Suprapubic skin (tissue), 4 donors: ENCODE results near the gene SMLR1. TPM values are rescaled to one million over a fixed set of nuclear protein-coding genes. Genes with fewer than 3 reads are reported as not detected.

Experiments used
- DNase-seq, 2 donors: peaks; one replicate each; pipeline ENCODE4 v3.0.0-alpha.2; 2019; ENCODE audit warnings: low spot score in 2 of 2
- H3K27ac ChIP-seq: fragments of 200-600 bp; sonication (generic); one replicate; pipeline ENCODE4 v1.5.1; 2019
- H3K27me3 ChIP-seq: fragments of 200-600 bp; sonication (generic); one replicate; pipeline ENCODE4 v1.5.1; 2019
- H3K36me3 ChIP-seq: fragments of 200-600 bp; sonication (generic); one replicate; pipeline ENCODE4 v1.5.1; 2019
- H3K4me1 ChIP-seq: fragments of 200-600 bp; sonication (generic); one replicate; pipeline ENCODE4 v1.5.1; 2019
- H3K4me3 ChIP-seq: fragments of 200-600 bp; sonication (generic); one replicate; pipeline ENCODE4 v1.5.1; 2019; ENCODE audit warnings: mild to moderate bottlenecking
- H3K9me3 ChIP-seq: fragments of 200-600 bp; sonication (generic); one replicate; pipeline ENCODE4 v1.5.1; 2019
- EP300 ChIP-seq: sonication (generic); formaldehyde crosslinking; IDR thresholded peaks from one replicate; pipeline ENCODE4 v1.6.1; 2017; ENCODE audit warnings: antibody characterized with exemption
- POLR2A ChIP-seq, 2 donors: fragments of 450-650 bp; IDR thresholded peaks; one replicate each; pipeline ENCODE4 v1.6.1; 2017; ENCODE audit warnings: antibody characterized with exemption in 2 of 2, mild to moderate bottlenecking in 2 of 2, moderate library complexity in 2 of 2
- POLR2AphosphoS5 ChIP-seq, 3 donors: sonication (generic); formaldehyde crosslinking; IDR thresholded peaks; one replicate each; pipeline ENCODE4 v1.6.1; 2017; ENCODE audit warnings: antibody characterized with exemption in 3 of 3
- WGBS: methylation state at CpG from one replicate; pipeline ENCODE4 v1.1.5; 2018; 5-methylcytosine and 5-hydroxymethylcytosine counted together
- total RNA-seq, 4 donors: library from RNA; depleted of rRNA; stranded (reverse); fragments of >200 nt; gene quantifications; one replicate each; pipeline ENCODE4 v1.1.0, GENCODE V29; 2016
- TF ChIP-seq, protein P1 (sequence below), 2 donors: fragments of 200-600 bp in 1 of 2; fragments of 450-650 bp in 1 of 2; sonication (generic) in 1 of 2; IDR thresholded peaks; one replicate each; pipeline ENCODE4 v1.5.1; 2016 to 2019; ENCODE audit warnings: antibody characterized with exemption in 2 of 2, mild to moderate bottlenecking in 1 of 2, moderate library complexity in 1 of 2

Gene SMLR1
- total RNA-seq, 4 donors from 2014 or later = not detected

DNA sequence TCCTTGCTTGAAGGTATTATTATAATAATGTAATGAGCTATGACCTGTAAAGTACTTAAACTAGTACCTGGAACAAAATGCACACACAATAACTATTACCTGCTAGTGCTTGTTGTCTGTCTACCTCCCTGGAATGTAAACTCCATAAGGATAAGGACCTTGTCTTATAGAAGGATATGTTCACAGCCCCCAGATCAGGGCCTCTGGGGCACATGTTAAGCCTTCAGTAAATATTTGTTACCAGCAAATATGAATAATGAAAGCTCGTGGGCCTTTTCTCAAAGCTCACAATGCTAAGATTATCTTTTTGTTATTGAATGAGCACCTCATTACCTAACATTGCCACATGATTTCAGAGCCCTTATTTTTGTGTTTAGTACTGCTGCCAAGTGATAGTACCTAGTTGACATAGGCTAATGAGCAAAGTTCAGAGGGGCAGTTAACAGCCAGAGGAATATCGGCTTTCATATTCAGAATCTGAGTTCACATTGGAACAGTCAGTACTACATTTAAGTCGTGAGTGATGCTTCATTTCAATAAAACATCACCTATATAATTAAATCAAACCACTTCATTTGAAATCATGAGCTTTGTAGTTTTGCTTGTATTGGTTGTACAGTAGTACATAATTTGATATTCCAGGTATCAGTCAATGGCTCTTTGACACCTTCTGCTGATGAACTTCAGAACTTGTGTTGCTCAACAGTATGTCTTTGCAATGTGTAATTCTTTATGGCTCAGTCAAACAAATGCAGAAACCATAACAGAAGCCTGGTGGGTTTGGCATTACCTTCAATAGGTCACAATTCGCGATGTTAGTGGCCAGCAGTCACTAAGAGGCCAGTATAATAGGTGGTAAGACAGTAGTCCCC, 11.8 kb upstream of the SMLR1 start:
- Histone ChIP-seq H3K4me3 (no peak overlapping the region), H3K27me3 (no peaks in the 10 kb centered on the region), H3K36me3 (no peaks in the 10 kb centered on the region), H3K9me3 (no peaks in the 10 kb centered on the region), H3K4me1 (no peaks in the 10 kb centered on the region), H3K27ac (no peak overlapping the region)
- TF ChIP-seq, protein P1, sequence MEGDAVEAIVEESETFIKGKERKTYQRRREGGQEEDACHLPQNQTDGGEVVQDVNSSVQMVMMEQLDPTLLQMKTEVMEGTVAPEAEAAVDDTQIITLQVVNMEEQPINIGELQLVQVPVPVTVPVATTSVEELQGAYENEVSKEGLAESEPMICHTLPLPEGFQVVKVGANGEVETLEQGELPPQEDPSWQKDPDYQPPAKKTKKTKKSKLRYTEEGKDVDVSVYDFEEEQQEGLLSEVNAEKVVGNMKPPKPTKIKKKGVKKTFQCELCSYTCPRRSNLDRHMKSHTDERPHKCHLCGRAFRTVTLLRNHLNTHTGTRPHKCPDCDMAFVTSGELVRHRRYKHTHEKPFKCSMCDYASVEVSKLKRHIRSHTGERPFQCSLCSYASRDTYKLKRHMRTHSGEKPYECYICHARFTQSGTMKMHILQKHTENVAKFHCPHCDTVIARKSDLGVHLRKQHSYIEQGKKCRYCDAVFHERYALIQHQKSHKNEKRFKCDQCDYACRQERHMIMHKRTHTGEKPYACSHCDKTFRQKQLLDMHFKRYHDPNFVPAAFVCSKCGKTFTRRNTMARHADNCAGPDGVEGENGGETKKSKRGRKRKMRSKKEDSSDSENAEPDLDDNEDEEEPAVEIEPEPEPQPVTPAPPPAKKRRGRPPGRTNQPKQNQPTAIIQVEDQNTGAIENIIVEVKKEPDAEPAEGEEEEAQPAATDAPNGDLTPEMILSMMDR (IDR thresholded peaks at IDR 0.05) = no peak
- TF ChIP-seq EP300 (no peak), POLR2A (IDR thresholded peaks at IDR 0.05) (no peak), POLR2AphosphoS5 (IDR thresholded peaks at IDR 0.05) (no peak)
- 91% methylated on average over 5 of the region's 5 CpGs for WGBS
- DNase-seq = no peak

DNA sequence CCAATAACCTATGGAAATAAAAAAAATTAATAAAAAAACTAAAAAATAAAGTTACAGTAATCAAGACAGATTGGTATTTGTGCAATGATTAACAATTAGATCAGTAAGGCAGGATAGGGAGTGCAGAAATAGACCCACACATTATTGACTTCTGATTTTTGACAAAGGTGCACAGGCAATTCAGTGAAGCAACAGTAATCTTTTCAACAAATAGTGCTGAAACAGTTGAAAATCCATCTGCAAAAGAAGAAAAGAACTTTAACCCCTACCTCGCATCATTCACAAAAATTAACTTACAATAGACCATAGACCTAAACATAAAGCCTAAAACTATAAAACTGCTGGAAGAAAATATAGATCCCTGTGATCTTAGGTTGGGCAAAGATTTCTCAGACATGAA, 4.5 kb upstream of the SMLR1 start:
- 96% methylated on average over 1 of the region's 1 CpG for WGBS
- Histone ChIP-seq H3K9me3 (no peaks in the 10 kb centered on the region), H3K27ac (no peak overlapping the region), H3K4me1 (no peaks in the 10 kb centered on the region), H3K4me3 (no peak overlapping the region), H3K27me3 (no peaks in the 10 kb centered on the region), H3K36me3 (no peaks in the 10 kb centered on the region)
- TF ChIP-seq POLR2AphosphoS5 (IDR thresholded peaks at IDR 0.05) (no peak), EP300 (no peak), POLR2A (IDR thresholded peaks at IDR 0.05) (no peak)
- TF ChIP-seq, protein P1 (IDR thresholded peaks at IDR 0.05) = no peak
- DNase-seq = no peak

DNA sequence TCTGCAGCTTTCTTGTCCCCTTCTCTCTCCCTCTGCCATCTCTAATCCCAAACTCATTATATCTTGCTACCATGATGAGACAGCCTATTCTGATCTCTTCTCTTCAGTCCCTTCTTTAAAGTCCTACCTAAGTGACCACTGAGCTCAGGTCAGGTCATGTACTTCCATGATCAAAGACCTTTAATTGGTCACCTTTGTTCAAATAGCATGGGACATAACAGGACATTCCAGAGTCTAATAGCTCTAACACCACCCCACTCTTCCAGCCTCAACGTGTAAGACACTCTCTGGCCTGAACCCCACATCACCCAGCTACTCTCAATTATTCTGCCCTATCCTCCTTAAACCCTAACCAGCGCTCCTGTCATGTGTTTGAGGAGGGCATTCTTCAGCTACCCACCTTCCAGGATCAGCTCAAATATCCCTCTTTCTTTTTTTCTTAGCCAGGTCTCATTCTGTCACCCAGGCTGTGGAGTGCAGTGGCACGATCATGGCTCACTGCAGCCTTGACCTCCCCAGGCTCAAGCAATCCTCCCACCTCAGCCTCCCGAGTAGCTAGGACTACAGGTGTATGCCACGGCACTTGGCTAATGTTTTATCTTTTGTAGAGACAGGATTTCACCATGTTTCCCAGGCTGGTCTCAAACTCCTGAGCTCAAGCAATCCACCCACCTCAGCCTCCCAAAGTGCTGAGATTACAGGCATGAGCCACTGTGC, 2.1 kb upstream of the SMLR1 start:
- 86% methylated on average over 5 of the region's 5 CpGs for WGBS
- H3K9me3 ChIP-seq = no peaks in the 10 kb centered on the region
- H3K4me1 ChIP-seq = no peaks in the 10 kb centered on the region
- no peak overlapping the region for H3K4me3 ChIP-seq
- H3K36me3 ChIP-seq = no peaks in the 10 kb centered on the region
- no peak overlapping the region for H3K27ac ChIP-seq
- no peak for DNase-seq
- TF ChIP-seq EP300 (no peak), POLR2A (IDR thresholded peaks at IDR 0.05) (no peak), POLR2AphosphoS5 (IDR thresholded peaks at IDR 0.05) (no peak)
- TF ChIP-seq, protein P1 (IDR thresholded peaks at IDR 0.05) = no peak
- H3K27me3 ChIP-seq = no peaks in the 10 kb centered on the region

DNA sequence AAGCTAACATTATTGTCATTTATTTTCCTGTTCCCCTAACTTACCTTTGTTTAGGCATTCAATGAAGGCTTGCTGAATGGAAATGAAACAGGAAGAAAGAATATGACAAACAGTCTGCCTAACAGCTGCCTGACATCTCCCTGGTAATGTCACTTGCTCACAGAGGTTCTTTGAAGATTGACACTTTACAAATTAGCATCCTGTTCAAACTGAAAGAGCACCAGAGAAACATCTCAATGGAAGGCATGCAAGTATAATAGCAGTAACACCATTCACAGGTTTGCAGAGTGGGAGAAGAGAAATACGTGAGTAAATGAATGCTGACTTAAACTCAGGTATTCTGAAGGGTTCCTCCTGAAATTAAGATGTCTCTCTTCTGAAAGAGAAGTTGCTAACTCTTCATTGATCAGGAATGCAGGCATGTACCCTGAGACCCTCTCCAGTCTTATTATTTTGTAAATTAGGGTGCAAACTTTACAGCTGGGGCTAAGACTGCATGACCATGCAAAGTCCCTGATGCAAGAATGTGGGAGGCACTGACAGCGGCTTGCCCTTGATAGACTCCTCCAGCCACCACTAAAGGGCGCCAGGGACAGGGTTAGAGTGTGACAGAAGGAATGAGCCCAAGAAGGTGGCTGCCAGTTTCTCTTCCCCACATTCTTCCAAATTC, 1.3 kb upstream of the SMLR1 start:
- no peaks in the 10 kb centered on the region for H3K27me3 ChIP-seq
- H3K27ac ChIP-seq = no peak overlapping the region
- DNase-seq = no peak
- TF ChIP-seq, protein P1 (IDR thresholded peaks at IDR 0.05) = no peak
- TF ChIP-seq EP300 (no peak), POLR2A (IDR thresholded peaks at IDR 0.05) (no peak), POLR2AphosphoS5 (IDR thresholded peaks at IDR 0.05) (no peak)
- 74% methylated on average over 3 of the region's 3 CpGs for WGBS
- H3K36me3 ChIP-seq = no peaks in the 10 kb centered on the region
- H3K4me3 ChIP-seq = no peak overlapping the region
- no peaks in the 10 kb centered on the region for H3K9me3 ChIP-seq
- no peaks in the 10 kb centered on the region for H3K4me1 ChIP-seq
